Activated naive CD4-positive, alpha-beta T cell treated with anti-CD3 and anti-CD28 coated beads for 36 hours (primary cell): ENCODE results near the gene ASTL. TPM values are rescaled to one million over a fixed set of nuclear protein-coding genes. Genes with fewer than 3 reads are reported as not detected.

Experiments
- CTCF ChIA-PET: fragments of 350-600 bp; sonication (Branson Sonifier 250); formaldehyde crosslinking; loops from one replicate; lab custom pipeline; 2021; ENCODE audit warnings: antibody characterized with exemption; lab: Charles Lee
- DNase-seq: peaks from one replicate; pipeline ENCODE4 v3.0.0-alpha.2; 2020
- H3K27ac Mint-ChIP-seq: one replicate; pipeline ENCODE4 v1.8.0; 2021; ENCODE audit warnings: mild to moderate bottlenecking, mixed read lengths
- H3K27me3 Mint-ChIP-seq: one replicate; pipeline ENCODE4 v1.8.0; 2021; ENCODE audit warnings: low read depth, mixed read lengths
- H3K36me3 Mint-ChIP-seq: one replicate; pipeline ENCODE4 v1.8.0; 2021; ENCODE audit warnings: low read depth, mixed read lengths
- H3K4me1 Mint-ChIP-seq: one replicate; pipeline ENCODE4 v1.8.0; 2021; ENCODE audit warnings: low read depth, mixed read lengths
- H3K4me3 Mint-ChIP-seq: one replicate; pipeline ENCODE4 v1.8.0; 2021; ENCODE audit warnings: mild to moderate bottlenecking, moderate library complexity, mixed read lengths
- H3K9me3 Mint-ChIP-seq: one replicate; pipeline ENCODE4 v1.8.0; 2021; ENCODE audit warnings: mixed read lengths
- intact Hi-C: fragments of 100-400 bp; cut with micrococcal nuclease; formaldehyde crosslinking; loops from one replicate; pipeline ENCODE4 v1.15.1; 2023
- total RNA-seq, 2 experiments: library from RNA; stranded (reverse); gene quantifications; one replicate each; pipeline ENCODE4 v1.2.3, GENCODE V29; 2021

Gene ASTL
- total RNA-seq, 2 experiments from 2014 or later: 2.5 to 2.6 TPM

DNA sequence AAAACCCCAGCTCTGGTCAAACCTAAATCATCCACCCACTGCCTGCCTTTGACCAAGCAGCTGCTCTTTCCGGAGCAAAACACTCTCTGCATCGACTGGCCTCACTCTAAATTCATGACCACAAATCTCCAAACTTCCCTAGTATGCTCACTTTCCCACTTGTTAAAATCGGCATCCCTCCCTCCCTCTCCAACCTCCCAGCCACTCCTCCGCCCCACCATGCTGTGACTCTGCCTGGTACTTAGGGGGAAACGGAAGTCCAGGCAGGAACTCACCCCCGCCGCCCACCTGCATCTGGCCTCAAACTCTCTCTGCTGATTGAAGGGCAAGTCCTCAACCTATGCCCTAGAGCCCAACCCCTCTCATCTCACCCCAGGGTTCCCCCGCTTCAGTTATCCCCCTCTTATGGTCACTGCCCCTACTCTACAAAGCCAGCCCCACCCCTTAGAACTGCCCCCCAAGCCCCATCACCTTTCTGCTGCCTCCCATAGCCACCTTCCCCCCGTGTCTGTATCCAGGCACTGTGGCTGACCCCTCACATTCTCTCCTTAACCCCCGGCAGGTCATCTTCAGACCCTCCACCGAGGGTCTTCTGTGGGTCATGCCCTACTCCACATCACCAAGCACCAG is 18.1 kb downstream of the ASTL start:
- Mint-ChIP-seq H3K27ac (no peak overlapping the region), H3K4me3 (no peak overlapping the region), H3K4me1 (peaks cover 8% of the 10 kb centered on the region), H3K27me3 (peaks cover 33% of the 10 kb centered on the region), H3K9me3 (no peaks in the 10 kb centered on the region), H3K36me3 (peaks cover 2% of the 10 kb centered on the region)
- DNase-seq: no peak
- CTCF ChIA-PET: no interaction called here
- intact Hi-C loops: no loop called here

DNA sequence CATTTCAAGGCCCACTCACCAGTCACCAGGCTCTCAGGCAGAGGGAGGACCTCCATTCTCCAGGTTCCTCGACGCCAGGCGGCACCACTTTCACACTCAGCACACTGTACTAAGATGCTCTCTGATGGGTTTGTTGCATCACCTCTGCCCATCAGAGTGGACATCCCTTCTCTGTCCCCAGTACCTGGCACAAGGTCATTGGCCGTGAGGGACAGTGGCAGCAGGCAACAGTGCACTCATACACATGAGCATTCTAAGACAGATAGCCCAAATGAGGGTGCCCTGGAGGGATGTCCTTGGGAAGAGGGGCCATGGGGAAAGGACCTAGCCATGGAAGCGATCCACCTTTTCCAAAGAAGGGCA is 18.9 kb downstream of the ASTL start:
- Mint-ChIP-seq H3K9me3 (no peaks in the 10 kb centered on the region), H3K4me3 (no peak overlapping the region), H3K27me3 (peaks cover 33% of the 10 kb centered on the region), H3K4me1 (peaks cover 8% of the 10 kb centered on the region), H3K27ac (no peak overlapping the region), H3K36me3 (no peaks in the 10 kb centered on the region)
- no peak for DNase-seq
- CTCF ChIA-PET: interaction anchor here (1.3 to 4.8 kb wide), 7 partner anchors 11 to 127 kb away, joined by 3 to 43 read pairs (median 6); partner anchors contain the start of gene ANKRD36C
- intact Hi-C loops: loop anchor here (5.0 kb wide), 1 partner anchor 112 kb away; no protein-coding TSS in a partner anchor

DNA sequence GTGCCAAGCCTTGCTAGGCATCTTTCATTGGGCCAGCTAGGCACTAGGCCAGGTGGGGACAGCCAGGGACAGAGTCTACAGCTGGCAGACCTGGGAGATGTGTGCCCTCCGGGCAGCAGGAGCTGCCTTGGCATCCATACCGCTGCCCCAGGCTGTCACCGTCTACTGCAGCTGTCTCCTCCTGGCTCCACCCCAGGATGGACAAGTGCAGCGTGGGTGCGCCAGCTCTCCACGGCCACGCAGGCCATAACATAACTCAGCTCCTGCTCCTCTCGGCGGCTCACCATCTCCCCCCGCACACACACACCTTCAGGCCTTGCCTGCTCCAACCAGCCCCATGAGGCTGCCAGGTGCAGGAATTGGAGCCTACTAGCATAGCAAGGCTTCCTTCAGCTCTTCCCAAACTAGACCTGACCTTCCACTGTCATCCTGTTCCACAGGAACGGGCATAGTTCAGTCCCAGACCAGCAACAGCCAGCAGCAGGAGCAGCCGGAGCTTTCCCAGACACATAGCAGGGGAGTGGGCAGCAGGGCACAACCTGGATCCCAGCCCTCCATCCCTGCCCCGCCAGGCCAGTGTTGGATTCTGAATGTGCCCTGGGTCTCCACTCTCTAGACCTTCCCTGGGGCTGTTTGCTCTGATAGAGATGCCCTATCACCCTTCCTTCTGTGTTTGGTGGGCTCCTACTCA is 19.5 kb downstream of the ASTL start:
- no peak overlapping the region for H3K4me3 Mint-ChIP-seq
- H3K9me3 Mint-ChIP-seq: no peaks in the 10 kb centered on the region
- peaks cover 33% of the 10 kb centered on the region for H3K27me3 Mint-ChIP-seq
- CTCF ChIA-PET: interaction anchor here (0.8 to 4.8 kb wide), 10 partner anchors 12 to 126 kb away, joined by 3 to 43 read pairs (median 6); partner anchors contain the start of genes ANKRD36C and ASTL
- intact Hi-C loops: loop anchor here (5.0 kb wide), 1 partner anchor 112 kb away; no protein-coding TSS in a partner anchor
- no peak overlapping the region for H3K27ac Mint-ChIP-seq
- no peak for DNase-seq
- H3K4me1 Mint-ChIP-seq: peaks cover 8% of the 10 kb centered on the region
- no peaks in the 10 kb centered on the region for H3K36me3 Mint-ChIP-seq

DNA sequence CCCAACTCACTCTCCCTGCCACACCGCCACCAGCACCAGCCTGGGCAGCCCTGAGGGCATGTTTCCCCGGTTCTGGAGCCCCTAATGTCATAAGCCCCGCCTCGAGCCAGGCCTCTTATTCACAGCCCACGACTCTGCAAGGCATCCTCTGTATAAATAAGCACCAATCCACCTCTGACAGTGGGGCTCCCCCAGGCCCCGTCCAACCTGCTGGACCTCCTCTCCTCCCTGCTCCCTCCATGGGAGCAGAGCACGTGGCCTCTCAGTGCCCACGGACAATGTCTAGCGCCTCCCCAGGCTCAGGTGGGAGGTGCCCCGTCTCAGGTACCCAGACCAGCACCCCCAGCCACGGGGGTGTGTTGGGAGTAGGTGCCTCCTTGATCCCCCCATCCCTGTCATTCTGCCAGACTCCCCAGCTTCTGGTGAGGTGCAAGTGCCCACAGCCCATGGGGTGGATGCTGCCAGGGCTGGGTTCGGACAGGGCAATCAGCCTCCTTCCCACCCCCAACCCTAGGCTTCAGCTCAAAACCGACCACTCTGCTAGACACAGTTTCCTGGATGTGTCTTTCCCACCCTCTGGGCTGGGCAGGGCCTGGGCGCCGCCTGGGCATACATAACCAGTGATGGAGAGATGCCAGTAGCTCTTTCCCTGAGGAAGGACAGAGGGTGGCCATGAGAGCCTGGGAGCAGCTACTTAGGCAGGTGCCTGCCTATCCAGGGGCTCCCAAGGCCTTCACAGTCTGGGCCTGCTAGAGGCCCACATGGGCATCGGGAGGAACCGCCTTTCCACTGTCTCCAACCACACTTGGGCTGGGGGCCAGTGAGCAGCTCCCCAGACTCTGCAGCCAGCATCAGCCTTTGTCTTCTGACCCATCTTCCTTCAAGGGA is 20.4 kb downstream of the ASTL start:
- DNase-seq: no peak
- Mint-ChIP-seq H3K36me3 (no peaks in the 10 kb centered on the region), H3K9me3 (no peaks in the 10 kb centered on the region), H3K27me3 (peaks cover 33% of the 10 kb centered on the region), H3K4me1 (peaks cover 8% of the 10 kb centered on the region), H3K4me3 (peak overlapping the region; percentile 50), H3K27ac (no peak overlapping the region)
- CTCF ChIA-PET: interaction anchor here (0.8 to 4.8 kb wide), 16 partner anchors 9 to 125 kb away, joined by 3 to 43 read pairs (median 6); partner anchors contain the start of genes ANKRD36C and ASTL
- intact Hi-C loops: loop anchor here (1.0 to 5.0 kb wide), 2 partner anchors 111 to 126 kb away; no protein-coding TSS in a partner anchor

DNA sequence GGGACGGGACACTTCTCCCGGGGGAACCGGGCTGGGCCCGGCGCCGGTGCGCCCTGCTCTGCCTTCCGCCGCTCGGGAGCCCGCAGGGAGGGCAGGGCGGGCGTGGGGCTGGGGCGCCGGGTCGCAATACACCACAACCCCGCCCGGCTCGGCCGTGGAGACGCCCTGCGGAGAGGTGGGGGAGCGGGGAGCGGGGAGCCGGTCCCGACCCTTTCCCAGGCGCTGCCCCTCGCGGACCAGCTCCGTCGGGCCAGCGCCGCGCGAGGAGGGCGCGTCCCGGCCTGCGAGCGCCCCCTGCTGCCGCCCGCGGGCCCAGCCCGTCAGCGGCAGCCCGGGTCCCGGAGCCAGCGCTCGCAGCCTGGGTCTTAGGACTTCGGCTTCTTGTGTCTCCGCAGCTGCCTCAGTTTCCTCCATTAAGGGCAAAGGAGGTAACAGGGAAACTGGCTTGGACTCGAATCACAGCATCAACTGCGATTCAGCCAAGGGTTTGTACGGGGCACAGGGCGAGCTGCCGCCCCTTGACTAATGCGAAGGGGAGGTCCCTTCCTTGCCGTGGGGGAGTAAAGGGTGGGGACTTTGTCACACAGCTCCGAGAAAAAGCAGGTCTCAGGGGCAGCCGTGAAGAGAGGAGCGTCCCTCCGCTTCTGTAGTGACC is 21.3 kb downstream of the ASTL start:
- intact Hi-C loops: loop anchor here (1.0 to 5.0 kb wide), 2 partner anchors 110 to 125 kb away; no protein-coding TSS in a partner anchor
- Mint-ChIP-seq H3K27me3 (peaks cover 32% of the 10 kb centered on the region), H3K9me3 (no peaks in the 10 kb centered on the region), H3K4me3 (peak overlapping the region; percentile 72), H3K36me3 (no peaks in the 10 kb centered on the region), H3K4me1 (peaks cover 8% of the 10 kb centered on the region), H3K27ac (no peak overlapping the region)
- CTCF ChIA-PET: interaction anchor here (0.6 to 4.8 kb wide), 19 partner anchors 8 to 607 kb away, joined by 3 to 43 read pairs (median 5); partner anchors contain the start of genes ANKRD36C, ASTL, DUSP2 and STARD7
- peak; percentile 54 for DNase-seq

DNA sequence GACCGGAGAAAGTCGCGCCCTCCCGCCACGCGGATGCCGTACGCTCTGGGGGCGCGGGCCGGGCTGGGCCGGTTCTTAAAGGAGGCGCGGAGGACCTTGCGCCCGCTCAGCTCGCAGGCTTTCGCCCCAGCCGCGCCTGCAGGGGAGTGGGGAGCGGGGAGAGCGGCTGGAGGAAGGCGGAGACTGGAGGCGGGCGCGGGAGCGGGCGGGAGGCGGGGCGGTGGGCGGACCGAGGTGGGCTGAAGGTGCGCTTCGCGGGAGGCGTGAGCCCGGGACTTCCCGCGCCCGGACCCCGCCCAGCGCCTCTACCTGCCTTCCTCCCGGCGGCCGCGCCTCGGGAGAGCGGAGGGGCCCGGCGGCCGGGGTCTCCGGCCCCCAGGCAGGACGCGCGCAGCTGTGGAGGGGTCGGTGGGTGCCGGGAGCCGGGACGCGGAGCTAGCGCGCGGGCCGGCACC is 21.9 kb downstream of the ASTL start, which contains the start of gene ADRA2B:
TSS of gene ADRA2B (minus strand) at position 148 of the 455 bp plus-strand sequence. CDS start 422 bp downstream, outside the sequence.
- H3K4me3 Mint-ChIP-seq: peak within 1 kb of the TSS; percentile 72
- H3K4me1 Mint-ChIP-seq: peaks cover 8% of the 10 kb centered on the region
- H3K9me3 Mint-ChIP-seq: no peaks in the 10 kb centered on the region
- no peaks in the 10 kb centered on the region for H3K36me3 Mint-ChIP-seq
- intact Hi-C loops: loop anchor here (5.0 kb wide), 1 partner anchor 109 kb away; no protein-coding TSS in a partner anchor
- peak; percentile 83 for DNase-seq
- CTCF ChIA-PET: interaction anchor here (0.5 to 4.8 kb wide), 19 partner anchors 8 to 124 kb away, joined by 3 to 43 read pairs (median 5); partner anchors contain the start of genes ANKRD36C, ASTL, DUSP2 and STARD7
- peaks cover 27% of the 10 kb centered on the region for H3K27me3 Mint-ChIP-seq
- H3K27ac Mint-ChIP-seq: no peak within 1 kb of the TSS

DNA sequence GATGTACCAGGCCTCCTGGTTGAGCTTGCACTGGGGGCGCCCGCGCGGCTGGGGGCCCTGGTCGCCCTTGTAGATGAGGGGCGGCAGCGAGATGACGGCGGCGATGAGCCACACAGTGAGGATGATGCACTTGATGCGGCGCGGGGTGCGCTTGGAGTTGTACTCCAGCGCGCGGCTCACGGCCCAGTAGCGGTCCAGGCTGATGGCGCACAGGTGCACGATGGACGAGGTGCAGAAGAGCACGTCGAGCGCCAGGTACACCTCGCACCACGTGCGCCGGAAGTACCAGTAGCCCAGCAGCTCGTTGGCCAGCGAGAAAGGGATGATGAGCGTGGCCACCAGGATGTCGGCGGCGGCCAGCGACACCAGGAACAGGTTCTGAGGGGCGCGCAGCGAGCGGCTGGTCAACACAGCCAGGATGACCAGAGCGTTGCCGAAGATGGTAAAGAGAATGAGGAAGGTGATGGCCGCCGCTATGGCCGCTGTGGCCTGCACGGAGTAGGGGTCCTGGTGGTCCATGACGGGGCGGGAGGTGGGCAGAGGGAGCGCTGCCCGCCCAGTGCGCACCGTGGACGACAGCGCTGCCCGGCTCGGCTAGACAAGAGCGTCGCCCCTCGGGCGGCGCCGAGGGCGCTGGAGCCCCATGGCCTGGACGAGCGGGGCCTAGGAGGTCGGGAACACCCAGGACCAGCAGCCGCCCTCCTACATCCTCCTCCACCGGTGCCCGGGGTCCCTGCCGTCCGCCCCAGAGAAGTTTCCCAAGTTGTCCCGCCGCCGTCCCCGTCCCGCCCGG is 22.5 kb downstream of the ASTL start:
- CTCF ChIA-PET: interaction anchor here (0.5 to 4.8 kb wide), 11 partner anchors 9 to 123 kb away, joined by 3 to 43 read pairs (median 7); partner anchors contain the start of genes ANKRD36C, ASTL and STARD7
- H3K9me3 Mint-ChIP-seq: no peaks in the 10 kb centered on the region
- no peaks in the 10 kb centered on the region for H3K36me3 Mint-ChIP-seq
- H3K4me3 Mint-ChIP-seq: peak overlapping the region; percentile 72
- no peak for DNase-seq
- intact Hi-C loops: loop anchor here (5.0 kb wide), 1 partner anchor 109 kb away; no protein-coding TSS in a partner anchor
- H3K27ac Mint-ChIP-seq: no peak overlapping the region
- peaks cover 20% of the 10 kb centered on the region for H3K27me3 Mint-ChIP-seq
- H3K4me1 Mint-ChIP-seq: peaks cover 8% of the 10 kb centered on the region

DNA sequence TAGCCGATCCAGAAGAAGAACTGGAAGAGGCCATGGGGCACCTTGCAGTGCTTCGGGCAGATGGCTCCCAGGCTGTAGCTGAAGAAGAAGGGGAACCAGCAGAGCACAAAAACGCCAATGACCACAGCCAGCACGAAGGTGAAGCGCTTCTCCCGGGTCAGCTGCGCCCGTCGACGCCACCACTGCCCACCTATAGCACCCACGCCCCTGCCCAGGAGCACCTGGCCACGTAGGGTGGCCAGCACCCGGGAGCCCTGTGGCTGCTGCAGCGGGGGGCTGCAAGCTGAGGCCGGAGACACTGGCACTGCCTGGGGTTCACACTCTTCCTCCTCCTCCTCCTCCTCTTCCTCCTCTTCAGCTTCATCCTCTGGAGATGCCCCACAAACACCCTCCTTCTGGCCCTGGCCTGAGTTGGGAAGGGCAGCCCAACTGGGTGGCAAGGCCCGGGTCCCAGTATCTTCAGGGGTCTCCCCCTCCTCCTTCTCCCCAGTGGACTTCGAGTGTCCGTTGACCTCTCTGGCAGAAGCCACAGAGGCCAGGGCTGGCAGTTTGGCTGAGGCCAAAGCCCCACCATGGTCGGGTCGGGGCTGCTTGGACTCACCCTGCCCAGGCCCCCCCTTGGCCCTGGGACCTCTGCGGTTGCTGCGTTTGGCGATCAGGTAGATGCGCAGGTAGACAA is 23.3 kb downstream of the ASTL start:
- intact Hi-C loops: loop anchor here (5.0 kb wide), 1 partner anchor 108 kb away; no protein-coding TSS in a partner anchor

DNA sequence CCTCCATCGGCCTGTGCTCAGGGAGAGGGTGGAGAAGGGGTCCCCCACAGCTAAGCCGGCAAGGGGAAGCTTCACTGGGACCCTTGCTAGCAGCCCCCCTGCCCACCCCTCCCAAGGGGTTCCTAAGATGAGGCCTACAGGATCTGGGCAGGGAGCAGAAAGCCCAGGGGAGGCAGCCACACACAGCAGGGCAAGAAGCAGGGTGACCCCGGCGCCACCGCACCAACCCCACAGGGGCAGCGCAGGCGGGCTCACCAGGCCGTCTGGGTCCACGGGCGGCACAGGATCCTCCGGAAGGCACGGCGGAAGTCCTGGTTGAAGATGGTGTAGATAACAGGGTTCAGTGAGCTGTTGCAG is 23.8 kb downstream of the ASTL start:
- Mint-ChIP-seq H3K9me3 (no peaks in the 10 kb centered on the region), H3K4me1 (peaks cover 8% of the 10 kb centered on the region), H3K27ac (no peak overlapping the region), H3K4me3 (no peak overlapping the region), H3K27me3 (peaks cover 11% of the 10 kb centered on the region), H3K36me3 (no peaks in the 10 kb centered on the region)
- CTCF ChIA-PET: interaction anchor here (1.9 kb wide), 1 partner anchor 24 kb away, joined by 7 read pairs; the partner anchor contains the start of gene ASTL
- intact Hi-C loops: no loop called here
- no peak for DNase-seq

More for the DNA sequence above, 23.3 kb downstream of the ASTL start:
- H3K9me3 Mint-ChIP-seq: no peaks in the 10 kb centered on the region
- DNase-seq: no peak
- peaks cover 13% of the 10 kb centered on the region for H3K27me3 Mint-ChIP-seq
- peaks cover 8% of the 10 kb centered on the region for H3K4me1 Mint-ChIP-seq
- H3K27ac Mint-ChIP-seq: no peak overlapping the region
- H3K4me3 Mint-ChIP-seq: peak overlapping the region; percentile 72
- CTCF ChIA-PET: interaction anchor here (1.9 to 4.8 kb wide), 2 partner anchors 24 to 60 kb away, joined by 7 to 43 read pairs; partner anchors contain the start of gene ASTL
- no peaks in the 10 kb centered on the region for H3K36me3 Mint-ChIP-seq

DNA sequence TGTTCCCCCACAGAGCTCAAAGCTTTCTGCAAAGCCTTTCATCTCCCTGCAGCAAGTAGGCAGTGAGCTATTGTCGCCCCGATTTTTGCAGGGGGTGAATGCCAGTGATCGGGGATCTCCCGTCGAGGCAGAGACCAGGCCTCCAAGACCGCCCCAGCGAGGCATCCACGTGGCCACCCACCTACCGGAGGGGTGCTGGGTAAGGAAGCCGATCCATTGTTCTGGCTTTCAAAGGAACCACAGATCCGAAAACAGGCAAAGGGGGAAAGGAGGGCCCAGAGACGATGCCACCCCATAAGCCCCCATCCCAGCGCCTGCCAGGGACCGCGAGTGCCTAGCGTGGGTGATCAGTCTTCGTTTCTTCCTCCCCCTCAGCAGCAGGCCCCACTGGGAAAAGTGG is 24.4 kb downstream of the ASTL start:
- Mint-ChIP-seq H3K9me3 (no peaks in the 10 kb centered on the region), H3K4me3 (no peak overlapping the region), H3K36me3 (no peaks in the 10 kb centered on the region), H3K27ac (no peak overlapping the region), H3K4me1 (peaks cover 8% of the 10 kb centered on the region), H3K27me3 (peaks cover 11% of the 10 kb centered on the region)
- no peak for DNase-seq
- intact Hi-C loops: loop anchor here (2.0 kb wide), 1 partner anchor 153 kb away; the partner anchor contains the start of gene CIAO1
- CTCF ChIA-PET: interaction anchor here (0.7 to 1.9 kb wide), 3 partner anchors 25 to 121 kb away, joined by 3 to 17 read pairs (median 7); partner anchors contain the start of gene ASTL
